Activated naive CD4-positive, alpha-beta T cell (primary cell): ENCODE measurements around the gene SLC25A21.
"Not testable (repeated sequence)": the region's sequence is repeated elsewhere in the genome, so short reads cannot be mapped to it uniquely, and the experiment has no call there.

Experiments
- DNase-seq, 4 experiments: peaks; one replicate each; lab custom pipeline; 2025; lab: John Stamatoyannopoulos, UW

Gene SLC25A21

GRCh38 chr14:36941783-36942521, 230.5 kb downstream of the SLC25A21 start:
- peak in 3 of 4 experiments; percentile 1 to 16 (median 8) for DNase-seq

GRCh38 chr14:36940476-36940875, 231.9 kb downstream of the SLC25A21 start:
- DNase-seq: no peak

DNA sequence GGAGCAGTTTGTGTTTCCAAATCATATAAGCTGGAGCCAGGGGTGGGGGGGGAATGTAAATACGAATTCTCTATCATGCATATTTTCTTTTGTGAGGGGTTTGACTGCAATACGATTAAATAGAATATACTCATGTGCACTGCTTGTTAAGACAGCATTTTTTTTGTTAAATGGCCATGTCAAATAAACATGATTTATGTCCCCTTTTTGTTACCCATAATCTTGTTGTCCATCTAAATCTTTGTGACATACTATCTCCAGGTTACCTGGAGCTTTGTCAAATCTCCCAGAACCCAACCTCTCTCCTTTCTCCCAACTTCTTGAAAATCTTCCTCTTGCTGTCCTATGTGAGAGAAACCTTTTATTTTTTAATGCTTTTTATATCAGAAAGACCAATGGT, 233.1 kb downstream of the SLC25A21 start:
- DNase-seq: no peak

DNA sequence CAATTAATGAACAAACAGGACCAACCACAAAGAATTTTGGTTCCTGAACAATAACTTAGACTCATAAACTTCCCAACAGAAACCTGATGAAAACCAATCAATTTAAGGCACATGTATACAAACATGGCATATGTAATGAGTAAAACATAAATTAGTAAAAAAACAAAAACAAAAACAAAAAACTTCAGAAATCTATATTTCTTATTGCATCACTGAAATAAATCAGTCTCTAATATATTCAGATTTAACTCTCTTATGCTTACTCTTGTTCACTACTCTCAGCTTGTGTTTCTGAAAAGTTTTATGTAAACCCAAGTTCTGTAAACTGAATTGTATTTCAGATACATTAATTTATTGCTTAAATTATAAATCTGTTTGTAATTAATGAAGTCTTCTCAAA, 233.7 kb downstream of the SLC25A21 start:
- DNase-seq: no peak

DNA sequence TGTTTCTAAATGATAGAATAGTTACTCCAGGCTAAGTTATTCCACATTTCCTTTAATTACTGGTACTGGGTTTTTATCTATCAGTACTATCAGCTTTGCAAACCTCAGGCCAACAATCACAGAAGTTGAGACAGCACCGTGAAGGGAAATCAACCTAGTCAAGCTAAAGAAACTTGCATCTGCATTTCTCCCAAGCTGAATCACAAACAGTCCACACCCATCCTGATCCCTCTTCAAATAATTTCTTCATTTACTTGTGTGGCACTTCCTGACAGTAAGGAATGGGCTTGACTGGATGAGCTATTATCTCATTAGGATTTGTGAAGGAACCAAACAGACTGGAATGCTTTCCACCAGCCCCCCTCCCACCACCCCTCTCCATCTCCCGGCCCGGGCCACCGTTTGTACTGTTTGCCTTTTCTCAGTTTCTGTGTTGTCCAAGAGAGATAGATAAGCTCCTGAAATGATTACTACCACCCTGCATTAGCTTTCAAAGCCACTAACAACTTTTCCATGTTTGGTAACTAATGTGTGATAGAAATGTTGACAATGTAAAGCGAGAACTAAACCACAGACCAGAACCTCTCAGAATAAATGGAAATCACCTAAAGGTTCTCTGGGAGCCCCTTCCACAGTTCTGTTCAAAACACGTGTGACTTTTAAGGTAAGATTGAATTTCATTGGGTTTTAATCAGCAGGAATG, 236.3 kb downstream of the SLC25A21 start:
- no peak for DNase-seq

DNA sequence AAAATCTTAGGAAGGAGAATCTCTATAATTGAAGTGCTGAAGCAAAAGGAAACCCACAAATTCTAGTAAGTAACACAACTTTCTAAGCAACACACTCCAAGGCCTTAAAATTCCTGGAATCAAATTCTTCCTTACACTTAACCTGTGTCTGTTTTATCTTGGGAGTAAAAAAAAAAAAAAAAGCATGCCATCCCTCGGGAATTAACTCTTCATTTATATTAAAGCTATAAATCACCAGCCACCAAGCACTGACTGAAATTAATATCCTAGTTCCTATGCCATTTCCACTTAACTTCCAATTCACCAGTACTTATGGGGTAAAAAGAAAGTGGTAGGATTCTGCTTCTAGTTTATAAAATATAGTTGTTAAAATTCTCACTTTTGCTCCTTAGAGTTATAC, 238.1 kb downstream of the SLC25A21 start:
- DNase-seq: no peak

DNA sequence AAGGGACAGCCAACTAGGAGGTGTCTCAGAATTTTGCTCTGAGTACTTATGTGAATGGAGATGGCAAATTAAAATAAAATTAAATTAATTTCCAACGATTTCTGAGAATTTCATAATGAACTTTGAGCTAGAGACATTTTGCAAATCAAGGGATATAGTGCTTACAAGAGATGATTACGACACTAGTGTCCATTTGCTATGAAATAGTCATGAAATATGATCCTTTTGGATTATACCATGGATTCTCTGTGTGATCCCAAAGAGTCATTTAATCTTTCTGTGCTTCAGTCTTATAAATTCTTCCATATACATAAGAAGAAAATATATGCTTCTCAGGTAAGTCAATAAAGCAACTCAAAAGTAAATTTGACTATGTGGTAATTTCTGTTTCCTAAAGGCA, 240.6 kb downstream of the SLC25A21 start:
- no peak for DNase-seq

GRCh38 chr14:36928432-36928831, 244.0 kb downstream of the SLC25A21 start:
- DNase-seq: no peak

- DNase-seq: no peak
These were observed 247.3 kb downstream of the SLC25A21 start for GRCh38 chr14:36925094-36925493.

DNA sequence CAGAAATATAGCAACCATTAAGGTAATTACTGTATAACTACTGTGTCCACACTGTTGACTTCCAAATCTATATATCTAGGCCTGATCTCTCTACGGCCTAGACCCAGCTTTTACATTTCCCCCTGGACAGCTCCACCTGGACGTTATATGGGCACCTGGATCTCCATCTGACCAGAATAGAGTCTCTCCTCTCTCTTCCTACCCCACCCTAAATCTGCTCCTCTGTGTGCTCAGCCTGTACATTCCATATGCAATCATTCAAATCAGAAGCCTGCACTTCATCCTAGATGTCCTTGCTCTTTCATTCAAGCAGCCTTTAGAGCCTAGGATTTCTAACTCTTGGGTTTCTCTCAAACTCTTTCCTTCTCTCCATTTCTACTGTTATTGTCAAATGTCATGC, 255.7 kb downstream of the SLC25A21 start:
- no peak for DNase-seq

DNA sequence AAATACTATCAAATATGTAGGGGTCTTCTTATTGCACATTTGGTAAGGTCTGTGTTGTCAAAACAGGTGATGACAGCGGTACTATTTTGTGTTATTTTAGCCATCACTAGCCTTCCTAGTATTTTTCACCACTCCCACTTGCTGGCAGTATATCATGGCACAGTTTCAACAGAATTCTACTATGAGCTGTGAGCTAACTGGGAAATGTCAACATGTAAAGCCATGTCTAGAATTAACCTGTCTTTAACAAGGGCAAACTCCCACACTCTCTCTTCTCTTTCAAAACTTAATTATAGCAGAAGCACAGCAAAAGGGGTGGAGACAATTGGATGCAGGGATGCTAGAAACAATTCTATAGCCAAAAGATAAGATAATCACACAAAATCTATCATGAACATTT, 257.3 kb downstream of the SLC25A21 start:
- DNase-seq: no peak

DNA sequence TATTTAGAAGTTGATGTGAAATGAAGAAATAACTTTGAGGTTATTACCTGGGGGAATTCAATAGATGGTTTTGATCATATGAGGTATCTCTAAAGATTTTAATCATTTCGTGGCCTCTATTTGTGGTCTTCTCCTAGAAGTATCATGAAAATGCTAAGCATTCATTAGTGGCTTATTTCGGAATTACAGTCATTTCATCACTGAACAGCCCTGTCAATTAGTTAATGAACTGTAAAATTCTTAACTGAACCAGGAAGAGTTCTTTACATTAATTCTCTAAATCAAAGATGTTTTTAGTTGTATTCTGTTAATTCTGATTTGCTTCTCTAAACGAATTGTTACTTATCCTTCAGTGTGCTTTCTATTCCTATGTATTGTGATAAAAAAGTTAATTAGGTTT, 261.8 kb downstream of the SLC25A21 start:
- no peak for DNase-seq

DNA sequence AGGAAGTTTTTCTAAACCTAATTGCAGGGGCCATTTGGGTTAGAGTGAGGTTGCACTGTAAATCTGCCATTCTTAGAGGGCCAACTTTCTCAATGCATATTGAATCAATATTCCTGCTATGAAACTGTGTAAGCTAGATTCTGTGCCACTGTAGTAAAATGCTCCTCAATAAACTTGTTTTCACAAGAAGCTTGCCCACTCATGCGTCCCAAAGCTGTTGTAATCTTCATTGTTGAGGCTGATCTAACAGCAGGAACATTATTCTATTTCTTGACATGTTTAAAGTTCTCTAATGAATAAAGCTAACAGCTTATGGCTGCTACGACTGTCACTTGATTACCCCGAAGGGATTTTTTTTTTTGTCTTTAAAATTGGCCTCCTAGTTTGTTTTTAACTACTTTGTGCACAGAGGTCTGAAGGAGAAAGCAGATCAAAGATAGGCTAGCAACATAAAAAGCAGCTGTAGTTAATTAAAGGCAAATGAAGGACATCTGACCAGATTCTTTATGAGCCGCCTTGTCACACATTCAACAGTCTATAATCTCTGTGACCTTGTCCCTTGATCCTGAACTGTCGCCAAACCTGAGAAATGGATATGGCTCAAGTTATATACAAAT, 267.0 kb downstream of the SLC25A21 start:
- no peak for DNase-seq

- DNase-seq: no peak
These were observed 270.5 kb downstream of the SLC25A21 start for GRCh38 chr14:36901861-36902260.

GRCh38 chr14:36900846-36901245, 271.6 kb downstream of the SLC25A21 start:
- no peak for DNase-seq

DNA sequence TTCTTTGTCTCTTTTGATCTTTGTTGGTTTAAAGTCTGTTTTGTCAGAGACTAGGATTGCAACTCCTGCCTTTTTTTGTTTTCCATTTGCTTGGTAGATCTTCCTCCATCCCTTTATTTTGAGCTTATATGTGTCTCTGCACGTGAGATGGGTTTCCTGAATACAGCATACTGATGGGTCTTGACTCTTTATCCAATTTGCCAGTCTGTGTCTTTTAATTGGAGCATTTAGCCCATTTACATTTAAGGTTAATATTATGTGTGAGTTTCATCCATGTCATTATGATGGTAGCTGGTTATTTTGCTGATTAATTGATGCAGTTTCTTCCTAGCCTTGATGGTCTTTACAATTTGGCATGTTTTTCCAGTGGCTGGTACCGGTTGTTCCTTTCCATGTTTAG, 276.1 kb downstream of the SLC25A21 start:
- DNase-seq: not testable (repeated sequence)

- DNase-seq: no peak
These were observed 288.4 kb downstream of the SLC25A21 start for GRCh38 chr14:36884049-36884448.

DNA sequence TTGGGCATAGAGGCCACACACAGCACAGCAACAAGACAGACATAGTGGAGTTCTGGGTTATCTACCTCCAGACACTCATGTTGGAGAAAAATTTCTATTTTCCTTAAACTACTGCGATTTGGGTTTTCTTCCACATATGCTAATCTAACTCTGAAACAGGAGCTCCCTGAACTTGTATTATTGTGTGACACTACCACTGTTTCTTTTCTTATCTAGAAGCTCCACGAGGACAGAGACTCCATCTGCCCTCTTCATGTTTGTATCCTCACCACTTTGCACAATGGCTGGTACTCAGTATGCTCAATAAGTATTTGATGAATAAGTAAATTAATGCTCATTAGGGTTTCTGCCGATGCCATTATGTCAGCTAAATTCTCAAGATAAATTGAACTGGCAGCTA, 292.1 kb downstream of the SLC25A21 start:
- no peak for DNase-seq

DNA sequence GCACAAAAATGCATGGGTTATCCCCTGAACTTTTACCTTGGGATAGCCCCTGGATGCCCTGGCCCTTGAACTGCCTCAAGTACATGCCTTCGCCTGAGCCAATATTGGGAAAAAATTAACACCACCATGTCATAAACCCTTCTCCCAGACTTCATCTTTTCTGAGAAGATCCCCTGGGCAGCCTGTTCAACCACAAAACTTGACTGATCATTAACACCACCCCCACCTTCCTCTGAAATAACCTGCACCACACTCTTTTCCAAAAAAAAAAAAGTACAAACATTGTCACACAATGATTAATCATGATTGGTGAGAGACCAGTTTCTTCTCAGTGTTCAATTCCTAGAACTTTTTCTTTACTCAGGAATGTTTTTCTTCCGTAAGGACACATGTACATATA, 292.8 kb downstream of the SLC25A21 start:
- DNase-seq: no peak

DNA sequence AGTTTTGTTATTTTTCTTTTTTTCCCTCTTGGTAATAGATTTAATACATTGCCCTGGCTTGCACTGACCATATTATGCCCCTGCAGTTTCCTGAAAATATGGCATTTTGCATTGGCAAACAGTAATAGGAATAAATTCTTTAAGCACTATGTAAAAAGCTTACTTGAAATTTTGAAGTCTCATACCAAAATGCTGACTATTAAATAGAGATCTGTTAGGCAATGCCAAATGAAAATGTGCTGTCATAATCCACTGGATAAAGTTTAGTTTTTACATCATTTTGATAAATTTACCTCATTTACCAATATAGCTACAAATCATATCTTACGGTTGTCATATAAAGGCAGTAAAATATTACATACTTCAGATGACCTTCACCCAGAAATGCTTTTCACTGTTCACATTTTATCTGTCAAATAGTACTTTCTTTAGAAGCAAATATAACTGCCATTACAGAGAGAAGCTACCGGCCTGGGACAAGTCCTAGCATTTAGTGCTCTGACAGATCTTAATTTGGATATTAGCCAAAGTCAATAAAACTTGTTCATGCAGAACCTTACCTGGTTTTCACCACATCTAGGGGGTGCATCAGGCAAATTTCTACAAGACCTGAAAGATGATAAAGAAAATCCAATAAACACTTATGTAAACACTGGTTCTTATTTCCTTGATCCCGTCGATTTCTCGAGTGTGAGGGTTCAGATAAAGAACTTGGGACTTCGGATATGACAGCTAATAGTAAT, 297.8 kb downstream of the SLC25A21 start:
- DNase-seq: no peak

DNA sequence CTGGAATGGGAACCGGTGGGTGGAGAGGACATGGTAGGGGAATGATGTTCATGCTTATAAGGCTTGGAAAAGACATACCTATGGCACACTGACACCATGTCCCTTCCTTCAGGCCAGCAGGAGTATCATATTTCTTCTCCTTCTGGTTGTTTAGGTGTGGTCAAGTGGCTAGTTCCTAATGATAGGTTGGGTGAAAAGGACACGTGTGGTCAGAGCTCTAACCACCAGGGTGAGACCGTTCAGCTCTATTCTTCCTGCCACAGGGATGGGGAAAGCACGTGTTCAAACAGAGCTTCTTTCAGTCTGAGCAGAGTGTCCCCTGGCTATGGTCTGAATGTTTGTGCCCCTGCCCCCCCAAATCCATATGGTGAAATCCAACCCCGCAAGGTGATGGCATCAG, 301.6 kb downstream of the SLC25A21 start:
- DNase-seq: no peak

GRCh38 chr14:36869125-36869524, 303.3 kb downstream of the SLC25A21 start:
- no peak for DNase-seq

GRCh38 chr14:36866867-36867266, 305.5 kb downstream of the SLC25A21 start:
- DNase-seq: no peak
